GM21360 (cell line): ENCODE measurements around the gene GPRIN2.
"Not testable (repeated sequence)": the region's sequence is repeated elsewhere in the genome, so short reads cannot be mapped to it uniquely, and the experiment has no call there.

Experiments
- ATAC-seq: cut with Tn5 transposase; IDR thresholded peaks from one replicate; pipeline ENCODE4 v1.9.1; 2021; ENCODE audit warnings: mild to moderate bottlenecking, moderate library complexity; ENCODE audit not compliant: unreplicated experiment

Gene GPRIN2

GRCh38 chr10:46522295-46523118 is 34.0 kb downstream of the GPRIN2 start:
- ATAC-seq, result no peak

- ATAC-seq, result no peak
Measured at GRCh38 chr10:46520941-46521340, 35.5 kb downstream of the GPRIN2 start.

- no peak for ATAC-seq
Measured at GRCh38 chr10:46520381-46520780, 36.1 kb downstream of the GPRIN2 start.

GRCh38 chr10:46518028-46518725 is 38.3 kb downstream of the GPRIN2 start:
- no peak for ATAC-seq

GRCh38 chr10:46517541-46517940 is 38.9 kb downstream of the GPRIN2 start:
- no peak for ATAC-seq

GRCh38 chr10:46516660-46517416 is 39.6 kb downstream of the GPRIN2 start:
- ATAC-seq, result no peak

GRCh38 chr10:46515793-46516192 is 40.7 kb downstream of the GPRIN2 start:
- ATAC-seq, result no peak

- ATAC-seq, result no peak
Measured at GRCh38 chr10:46515366-46515765, 41.1 kb downstream of the GPRIN2 start.

- ATAC-seq, result no peak
Measured at GRCh38 chr10:46514899-46515298, 41.6 kb downstream of the GPRIN2 start.

GRCh38 chr10:46514431-46514861 is 42.0 kb downstream of the GPRIN2 start:
- no peak for ATAC-seq

- not testable (repeated sequence) for ATAC-seq
Measured at GRCh38 chr10:46513333-46513732, 43.1 kb downstream of the GPRIN2 start.

- ATAC-seq, result not testable (repeated sequence)
Measured at GRCh38 chr10:46512725-46513124, 43.7 kb downstream of the GPRIN2 start.

GRCh38 chr10:46512002-46512401 is 44.5 kb downstream of the GPRIN2 start:
- ATAC-seq, result not testable (repeated sequence)
